MM.1S (cell line): ENCODE results near the gene P2RX6.

Source experiments
- CTCF ChIP-seq: fragments of 300-600 bp; sonication (generic); IDR thresholded peaks from 2 replicates; pipeline ENCODE4 v1.5.1; 2016; ENCODE audit warnings: antibody characterized with exemption, low read length, mixed read lengths
- EZH2 ChIP-seq: fragments of 300-600 bp; sonication (generic); optimal IDR thresholded peaks from 2 replicates; pipeline ENCODE3; 2017; ENCODE audit warnings: low read depth, mild to moderate bottlenecking, antibody characterized with exemption, low read length, mixed read lengths
- EZH2phosphoT487 ChIP-seq: fragments of 300-600 bp; sonication (generic); IDR thresholded peaks from 2 replicates; pipeline ENCODE4 v1.6.1; 2018; ENCODE audit warnings: antibody characterized with exemption, low read length

DNA sequence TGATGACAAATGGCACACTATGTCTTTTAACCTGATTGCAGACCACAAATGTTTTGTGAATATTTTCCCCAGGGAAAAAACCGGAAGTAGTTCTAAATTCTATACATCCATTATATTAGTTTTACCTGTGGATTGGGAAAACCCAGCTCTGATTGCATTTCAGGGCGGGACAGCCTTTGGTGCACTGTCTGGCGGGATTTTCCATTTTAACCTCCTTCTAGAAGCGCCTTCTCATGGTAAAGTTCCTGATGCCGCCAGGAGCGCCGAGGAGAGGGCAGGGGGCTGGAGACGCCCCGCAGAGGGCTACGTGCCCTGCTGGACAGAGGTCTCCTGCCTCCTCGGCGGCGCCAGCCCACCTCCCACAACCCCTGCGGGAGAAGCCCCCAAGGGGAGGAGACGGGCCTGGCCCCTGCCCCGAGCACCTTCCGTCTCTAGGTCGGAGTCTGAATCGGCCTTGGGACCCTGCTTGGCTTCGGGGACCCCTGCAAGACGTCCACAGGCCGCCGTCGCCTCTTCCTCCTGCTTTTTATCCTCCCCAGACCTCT lies 1.2 kb upstream of the P2RX6 start:
- TF ChIP-seq EZH2phosphoT487 (no peak), CTCF (no peak), EZH2 (no peak)
